HG02970 (cell line): ENCODE data around the gene PNPLA2.
A peak's percentile ranks its signal among the peaks of the same experiment; 100 is the strongest.

ENCODE experiments used
- ATAC-seq: cut with Tn5 transposase; IDR thresholded peaks from one replicate; pipeline ENCODE4 v1.9.1; 2021; ENCODE audit warnings: mild to moderate bottlenecking, moderate library complexity, moderate number of reproducible peaks; ENCODE audit not compliant: unreplicated experiment, low FRiP score

PNPLA2 gene, protein sequence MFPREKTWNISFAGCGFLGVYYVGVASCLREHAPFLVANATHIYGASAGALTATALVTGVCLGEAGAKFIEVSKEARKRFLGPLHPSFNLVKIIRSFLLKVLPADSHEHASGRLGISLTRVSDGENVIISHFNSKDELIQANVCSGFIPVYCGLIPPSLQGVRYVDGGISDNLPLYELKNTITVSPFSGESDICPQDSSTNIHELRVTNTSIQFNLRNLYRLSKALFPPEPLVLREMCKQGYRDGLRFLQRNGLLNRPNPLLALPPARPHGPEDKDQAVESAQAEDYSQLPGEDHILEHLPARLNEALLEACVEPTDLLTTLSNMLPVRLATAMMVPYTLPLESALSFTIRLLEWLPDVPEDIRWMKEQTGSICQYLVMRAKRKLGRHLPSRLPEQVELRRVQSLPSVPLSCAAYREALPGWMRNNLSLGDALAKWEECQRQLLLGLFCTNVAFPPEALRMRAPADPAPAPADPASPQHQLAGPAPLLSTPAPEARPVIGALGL

DNA sequence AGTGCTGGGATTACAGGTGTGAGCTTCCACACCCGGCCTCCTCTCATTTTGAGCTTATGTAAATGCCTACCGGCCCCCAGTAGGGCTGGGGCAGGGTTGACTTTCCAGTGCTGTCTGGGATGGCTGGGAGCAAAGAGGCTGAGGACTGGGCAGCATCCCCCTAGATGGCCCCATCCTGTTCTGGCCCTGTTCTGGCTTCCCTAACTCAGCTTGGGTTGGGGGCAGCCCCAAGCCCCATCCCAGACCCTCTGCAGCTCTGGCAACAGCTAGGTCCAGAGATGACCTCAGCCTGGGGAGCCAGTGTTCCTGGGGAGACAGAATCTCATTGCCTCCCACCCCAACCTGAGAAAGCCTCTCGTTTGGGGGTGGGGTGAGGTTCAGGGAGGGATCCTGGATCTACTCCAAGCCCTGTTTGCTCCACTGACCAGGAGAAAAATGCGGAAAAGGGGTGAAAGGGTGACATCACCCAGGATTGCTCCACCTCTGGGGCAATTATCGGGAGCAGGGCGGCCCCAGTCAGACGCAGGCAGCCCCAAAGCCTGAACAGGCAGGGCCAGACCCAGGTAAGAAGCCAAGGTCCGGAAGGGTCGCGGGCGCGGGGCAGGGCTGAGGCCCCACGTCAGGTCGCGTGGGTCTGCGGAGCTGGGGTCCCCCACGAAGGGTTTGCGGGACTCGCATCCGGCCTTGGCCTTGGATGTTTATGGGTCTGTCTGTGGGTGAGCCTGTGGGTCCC, at the start of gene PNPLA2:
TSS of gene PNPLA2 (plus strand) at position 519 of the 733 bp plus-strand sequence. CDS start 805 bp downstream, outside the sequence.
- no peak for ATAC-seq

DNA sequence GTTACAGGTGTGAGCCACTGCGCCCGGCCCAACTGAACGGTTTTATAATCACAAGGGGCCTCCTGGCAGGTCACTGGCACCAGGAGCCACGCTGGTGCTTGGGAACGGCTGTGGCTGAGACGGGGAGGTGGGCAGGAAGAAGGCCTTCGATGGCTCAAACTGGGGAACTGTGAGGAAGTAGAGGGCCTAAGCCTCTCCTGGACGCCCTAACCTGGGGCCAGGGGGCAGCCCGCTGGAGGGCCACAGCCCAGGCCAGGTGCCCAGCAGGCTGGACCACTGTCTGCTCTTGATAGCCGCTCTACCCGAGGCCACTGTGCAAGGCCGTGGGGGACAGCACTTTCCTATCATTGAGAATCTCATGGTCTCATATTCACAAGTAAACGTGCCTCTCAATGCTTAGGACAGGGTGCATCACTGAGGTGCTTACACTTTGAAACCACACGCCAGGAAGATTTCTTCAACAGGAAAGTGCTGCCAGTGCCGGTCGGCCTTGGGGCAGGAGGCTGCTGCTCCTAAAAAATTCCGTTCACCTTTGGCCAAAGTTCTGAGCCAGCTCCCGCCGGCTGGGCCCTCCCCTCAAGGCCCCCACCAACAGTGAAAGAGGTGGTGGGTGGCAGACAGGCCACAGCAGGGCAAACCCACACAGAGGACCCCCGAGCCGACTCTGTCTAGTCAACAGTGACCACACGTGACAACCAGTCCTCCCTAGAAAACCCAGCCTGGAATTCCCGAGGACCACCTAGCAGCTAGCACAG, 48.6 kb upstream of the PNPLA2 start:
- ATAC-seq, result no peak

DNA sequence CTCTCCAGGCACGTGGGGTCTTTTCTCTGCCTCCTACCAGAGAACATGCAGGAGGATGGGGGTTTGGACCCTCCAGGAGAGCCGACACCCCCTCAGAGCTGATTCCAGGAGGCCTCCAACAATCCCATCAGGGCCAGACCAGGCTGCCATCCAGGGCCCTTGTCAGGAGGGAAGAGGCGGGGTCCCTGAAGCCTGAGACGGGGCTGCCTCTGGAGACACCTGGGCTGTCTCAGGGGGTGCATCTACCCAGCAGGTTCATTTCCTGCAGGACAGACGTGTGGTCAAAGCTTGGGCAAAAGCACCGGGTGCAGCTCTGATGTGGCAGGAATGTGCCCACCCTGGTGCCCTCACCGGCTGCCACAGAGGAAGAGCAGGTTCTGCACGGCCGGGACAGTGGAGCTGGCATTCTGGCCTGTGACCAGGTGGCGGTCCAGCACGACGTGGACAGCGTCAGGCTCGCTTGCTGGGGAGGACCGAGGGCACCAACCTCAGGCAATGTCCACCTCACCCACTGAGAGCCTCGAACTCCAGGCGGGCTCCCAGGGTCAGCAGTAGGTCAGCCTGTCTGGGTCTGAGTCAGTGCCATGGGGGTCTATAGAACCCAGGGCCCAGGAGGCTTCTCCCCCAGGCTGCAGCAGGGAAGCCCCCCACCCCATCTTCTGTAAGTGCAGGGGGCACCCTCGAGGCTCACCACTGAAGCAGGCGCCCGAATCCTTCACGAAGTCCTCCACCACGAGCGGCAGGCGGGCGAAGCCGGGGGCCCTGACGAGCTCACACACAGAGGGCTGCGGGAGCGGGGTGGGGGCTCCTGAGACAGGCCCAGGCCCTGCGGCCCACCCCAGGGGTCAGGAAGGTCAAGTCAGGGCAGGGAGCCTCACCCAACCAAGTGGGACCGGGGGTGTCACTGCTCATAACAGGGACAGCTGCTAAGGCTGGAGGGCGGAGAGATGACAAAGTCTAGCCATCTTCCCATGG, 47.8 kb upstream of the PNPLA2 start:
- no peak for ATAC-seq

DNA sequence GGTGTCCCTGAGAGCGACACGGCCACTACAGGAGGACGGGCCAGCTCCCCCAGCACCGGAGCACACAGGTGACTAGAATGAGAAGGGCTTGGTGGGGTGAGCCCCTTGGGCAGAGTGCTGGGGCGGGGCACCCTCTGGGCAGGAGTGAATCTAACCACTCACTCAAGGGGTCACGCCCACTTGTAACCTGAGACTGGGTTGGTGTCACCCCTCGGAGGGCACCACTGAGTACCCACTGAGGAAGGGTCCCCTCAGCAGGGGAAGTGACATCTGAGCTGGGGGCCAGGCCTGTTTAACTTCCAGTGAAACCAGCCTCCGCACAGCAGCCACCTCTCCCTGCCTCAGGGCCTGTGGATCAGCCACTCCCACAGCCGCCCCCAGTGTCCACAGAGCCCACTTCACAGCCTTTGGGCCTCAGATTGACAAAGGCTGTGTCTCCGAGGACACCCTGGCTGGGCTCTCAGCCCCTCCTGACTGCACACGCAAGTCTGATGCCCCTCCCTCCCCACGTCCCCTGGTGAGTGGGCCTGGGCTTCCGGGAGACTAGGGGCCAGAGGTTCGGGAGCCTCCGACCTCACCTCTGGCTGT, 47.0 kb upstream of the PNPLA2 start:
- no peak for ATAC-seq

DNA sequence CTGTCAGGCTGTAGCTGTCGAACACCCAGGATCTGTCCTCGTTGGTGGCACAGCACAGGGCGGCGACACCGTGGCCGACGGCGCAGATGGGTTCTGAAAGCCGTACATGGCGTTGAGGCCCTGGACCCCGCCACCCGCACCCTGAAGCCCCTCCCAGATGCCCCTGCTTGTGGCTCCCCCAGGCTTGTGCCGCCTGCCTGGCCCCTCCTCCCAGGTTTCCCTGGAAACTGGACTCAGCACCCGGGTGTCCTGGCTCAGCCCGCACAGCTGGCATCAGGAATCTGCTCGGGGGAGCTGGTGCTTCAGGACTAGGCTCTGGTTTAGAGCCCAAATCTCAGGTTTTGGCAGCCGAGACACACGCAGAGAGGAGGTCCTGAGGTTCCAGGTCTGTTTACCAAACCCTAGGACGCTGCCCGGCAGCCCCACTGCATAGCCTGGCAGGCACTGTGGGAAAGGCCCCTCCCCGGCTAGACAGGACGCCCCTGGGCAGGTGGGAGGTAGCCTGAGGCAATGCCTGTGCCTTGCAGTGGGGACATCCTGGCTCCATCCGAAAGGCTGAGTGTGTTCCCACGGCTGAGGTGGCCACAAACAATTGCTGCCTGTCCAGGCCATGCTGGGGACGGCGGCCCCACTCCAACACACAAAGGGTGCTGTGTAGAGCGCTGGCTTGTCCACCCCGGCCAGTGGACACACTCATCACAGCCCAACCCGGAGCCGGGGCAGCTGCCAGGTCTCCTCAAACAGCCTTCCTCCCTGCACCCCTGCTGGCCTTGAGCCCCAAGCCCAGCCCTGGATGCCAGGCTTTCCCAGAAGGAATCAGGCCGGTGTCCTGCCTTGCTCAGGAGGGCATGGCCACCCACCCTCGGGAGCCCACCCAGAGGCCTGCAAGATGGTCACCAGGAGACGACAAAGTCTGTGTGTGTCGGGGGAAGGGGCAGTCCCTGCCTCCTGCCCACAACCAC, 46.0 kb upstream of the PNPLA2 start:
- ATAC-seq, result no peak

DNA sequence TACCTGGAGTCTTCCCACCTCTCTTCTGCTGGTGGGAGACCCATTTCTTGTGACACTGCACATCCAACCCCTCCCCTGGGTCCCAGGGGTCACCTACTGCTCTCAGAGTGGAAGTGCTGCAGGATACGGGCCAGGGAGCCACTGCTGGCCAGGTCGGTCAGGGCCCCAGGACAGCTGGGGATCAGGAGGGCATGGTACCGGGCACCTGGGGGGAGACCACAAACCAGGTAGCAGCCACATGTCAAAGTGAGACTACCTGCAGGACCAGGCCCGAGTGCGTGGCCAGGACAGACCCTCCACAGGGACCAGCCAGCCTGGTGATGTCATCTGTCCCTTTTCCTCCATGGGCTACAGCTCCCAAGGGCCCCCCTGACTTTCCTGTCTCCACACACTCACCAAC, 45.3 kb upstream of the PNPLA2 start:
- ATAC-seq, result no peak

DNA sequence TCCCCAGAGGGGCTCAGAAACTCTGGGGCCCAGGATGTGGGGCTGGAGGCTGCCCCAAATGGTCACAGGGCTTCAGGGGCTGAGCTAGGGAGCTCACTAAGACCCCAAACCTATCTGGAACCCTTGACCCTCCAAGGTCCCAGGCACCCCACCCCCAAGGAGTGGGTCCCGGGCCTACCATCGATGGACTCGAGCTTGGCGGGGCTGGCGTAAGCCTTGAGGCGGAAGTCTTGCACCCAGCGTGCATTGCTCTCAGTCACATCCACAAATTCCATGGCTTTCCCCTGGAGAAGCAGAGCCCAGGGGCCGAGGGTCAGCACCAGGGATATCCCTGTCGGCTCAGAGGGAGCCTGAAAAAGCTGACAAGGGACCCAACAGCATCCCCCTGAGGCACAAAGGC, 44.9 kb upstream of the PNPLA2 start:
- ATAC-seq, result no peak

DNA sequence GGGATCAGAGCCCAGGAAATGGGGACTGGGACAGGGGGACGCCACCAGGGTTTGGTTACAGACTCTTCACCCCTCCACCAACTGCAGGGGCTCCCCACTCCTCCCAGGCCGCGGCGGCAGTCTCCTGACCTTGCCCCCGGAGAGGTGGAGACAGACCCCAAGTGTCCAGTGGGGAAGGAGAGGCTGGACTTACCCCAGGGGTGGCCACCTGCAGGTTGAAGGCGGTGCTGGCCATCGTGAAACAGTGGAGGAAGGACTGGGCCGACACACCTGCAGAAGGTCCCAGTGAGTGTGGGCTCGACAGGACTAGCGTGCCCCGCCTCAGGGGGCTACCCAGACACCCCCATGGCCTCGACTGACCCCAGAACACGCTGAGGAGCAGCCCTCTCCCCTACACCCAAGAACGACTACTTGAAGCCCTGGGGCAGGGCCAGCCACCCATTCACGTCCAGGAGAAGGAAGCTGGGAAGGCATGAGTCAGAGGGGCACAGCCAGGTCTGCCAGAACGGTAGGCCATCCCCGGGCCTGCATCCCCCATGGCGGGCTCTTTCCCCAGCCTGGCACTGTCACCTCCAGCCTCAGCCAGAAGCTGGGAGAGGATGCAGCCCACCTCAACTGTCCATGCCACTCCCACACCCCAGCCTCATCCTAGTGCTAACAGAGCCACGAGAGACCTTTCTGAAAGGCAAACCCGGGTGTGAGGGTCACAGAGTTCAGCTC, 43.7 kb upstream of the PNPLA2 start:
- no peak for ATAC-seq

DNA sequence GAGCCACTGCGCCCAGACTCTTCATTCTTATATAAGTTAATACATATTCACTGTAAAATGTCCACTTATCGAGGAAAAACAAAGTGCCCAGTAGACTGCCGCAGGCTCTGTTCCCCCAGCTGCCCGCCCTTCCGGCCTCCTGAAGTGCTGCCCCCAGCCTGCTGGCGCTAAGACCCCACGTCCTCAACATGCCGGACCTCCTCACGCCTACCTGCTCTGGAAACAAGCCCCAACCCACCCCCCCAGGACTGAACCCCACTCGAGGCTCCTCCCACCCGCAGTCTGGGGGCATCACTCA, 42.5 kb upstream of the PNPLA2 start:
- no peak for ATAC-seq

DNA sequence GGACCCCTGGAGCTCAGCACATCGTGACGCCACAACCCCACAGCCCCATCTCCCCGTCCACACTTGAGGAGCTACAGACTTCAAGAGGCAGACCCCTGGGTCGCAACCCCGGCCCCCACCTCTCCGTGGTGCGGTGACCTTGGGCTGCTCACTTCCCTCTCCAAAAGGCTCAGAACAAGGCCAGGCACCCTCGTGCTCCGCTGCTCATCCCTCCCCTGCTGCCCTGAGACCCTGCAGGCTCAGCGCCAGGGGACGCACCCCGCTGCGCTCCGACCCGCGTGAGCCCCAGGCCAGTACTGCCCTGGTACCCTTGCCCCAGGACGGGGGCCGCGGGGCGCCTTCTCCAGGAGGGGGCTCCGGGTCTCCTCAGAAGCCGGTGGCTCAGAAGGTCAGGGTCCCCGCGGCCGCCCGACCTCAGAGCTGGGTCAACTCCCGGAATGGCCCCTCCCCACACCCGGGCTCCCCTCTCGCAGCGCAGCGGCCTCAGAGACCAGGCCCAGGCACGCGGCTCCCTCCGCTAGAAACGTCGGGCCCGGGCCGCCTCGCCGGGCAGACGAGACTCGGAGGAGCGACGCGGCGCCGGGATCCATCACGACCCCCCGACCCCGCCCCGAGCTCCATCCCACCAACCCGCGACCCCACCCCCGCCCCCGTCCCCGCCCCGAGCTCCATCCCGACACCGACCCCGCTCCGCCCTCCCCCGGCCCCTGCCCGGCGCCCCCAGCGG, 42.0 kb upstream of the PNPLA2 start:
- ATAC-seq, result peak; percentile 29

DNA sequence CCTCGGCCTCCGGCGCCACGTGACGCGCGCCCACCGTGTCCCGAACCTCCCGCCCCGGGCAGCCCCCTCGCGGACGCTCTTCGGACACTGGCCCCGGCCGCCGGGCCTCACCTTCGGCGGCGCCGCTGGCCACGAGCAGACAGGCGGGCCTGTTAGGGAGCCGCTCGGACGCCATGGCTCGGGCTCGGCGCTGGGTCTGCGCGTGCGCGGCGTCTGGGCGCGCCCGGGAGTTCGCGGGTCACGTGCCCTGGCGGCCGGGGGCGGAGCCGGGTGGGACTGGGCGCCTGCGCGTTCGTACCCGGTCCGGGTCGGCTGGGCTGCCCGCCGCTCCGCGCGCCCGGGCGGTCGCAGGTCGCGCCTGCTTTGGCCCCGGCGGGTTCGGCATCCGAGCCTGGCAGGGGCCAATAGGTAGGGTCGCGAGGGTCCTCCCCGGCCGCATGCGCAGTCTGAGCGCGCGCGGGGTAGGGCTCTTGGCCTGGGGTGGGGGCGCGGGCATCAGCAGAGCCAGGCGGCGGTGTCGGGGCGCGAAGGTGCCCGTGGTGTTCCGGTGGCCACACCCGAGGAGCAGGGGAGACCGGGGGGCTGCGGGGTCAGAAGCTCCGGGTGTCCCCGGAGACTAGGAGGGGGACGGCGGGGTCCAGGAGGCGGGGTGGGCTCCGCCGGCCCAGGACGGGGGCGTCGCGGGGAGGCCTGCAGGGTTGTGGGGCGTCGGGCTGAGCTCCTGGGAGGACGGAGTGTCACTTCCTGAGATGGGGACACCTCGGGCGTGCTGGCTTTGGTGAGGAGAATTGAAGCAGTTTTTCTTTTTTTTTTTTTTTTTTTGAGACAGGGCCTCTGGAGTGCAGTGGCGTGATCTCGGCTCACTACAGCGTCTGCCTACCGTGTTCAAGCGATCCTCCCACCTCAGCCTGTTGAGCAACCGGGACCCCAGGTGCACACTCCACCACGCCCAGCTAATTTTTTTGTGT, 41.1 kb upstream of the PNPLA2 start, which contains the start of gene GATD1:
TSS of gene GATD1 (minus strand) at position 200 of the 968 bp plus-strand sequence. CDS start at position 175, 25 bp downstream.
- ATAC-seq, result peak; percentile 76

DNA sequence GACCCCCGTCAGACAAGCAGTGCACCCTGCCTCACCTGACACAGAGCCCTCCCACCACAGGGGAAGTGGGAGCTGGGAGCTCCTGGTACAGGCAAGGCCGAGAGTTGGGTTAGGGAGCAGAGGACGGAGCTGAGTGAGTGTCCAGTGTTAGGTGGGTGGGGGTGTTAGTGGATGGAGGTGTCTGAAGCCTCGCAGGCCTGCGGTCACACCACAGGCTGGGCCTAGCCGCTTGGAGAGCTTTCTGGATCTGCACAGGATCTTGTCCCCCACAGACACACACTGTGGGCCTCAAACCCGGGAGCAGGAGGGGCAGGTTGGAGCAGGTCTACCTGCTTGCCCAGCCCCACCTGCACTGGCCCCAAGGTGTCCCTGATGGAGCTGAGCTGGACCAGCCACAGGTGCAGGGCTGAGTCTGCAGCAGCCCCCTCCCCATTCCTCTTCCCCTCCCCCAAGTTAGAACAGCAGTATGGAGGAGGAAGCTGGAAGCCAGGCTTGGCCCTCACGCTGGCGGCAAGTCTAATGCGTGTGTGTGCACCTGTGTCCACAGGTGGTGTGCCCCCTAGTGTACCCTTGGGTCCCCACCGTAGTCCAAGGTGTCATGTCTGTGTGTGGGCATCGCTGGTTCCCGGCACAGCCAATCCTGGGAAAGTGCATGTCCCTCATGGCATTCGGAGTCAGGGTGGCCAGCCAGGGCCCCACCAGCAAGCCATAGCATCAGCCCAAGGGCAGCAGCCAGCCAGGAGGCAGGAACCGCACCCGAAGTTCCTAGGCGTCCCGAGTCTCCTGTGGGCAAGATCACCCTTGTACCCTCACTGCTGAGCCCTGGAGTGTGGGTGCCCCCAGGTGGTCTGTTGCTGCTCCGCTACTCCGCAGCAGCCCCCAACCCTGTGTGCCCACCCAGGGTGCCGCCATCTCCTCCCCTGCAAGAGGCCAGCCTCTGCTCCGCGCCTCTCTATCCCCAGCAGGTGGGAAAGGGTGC, 39.4 kb upstream of the PNPLA2 start:
- ATAC-seq, result no peak

DNA sequence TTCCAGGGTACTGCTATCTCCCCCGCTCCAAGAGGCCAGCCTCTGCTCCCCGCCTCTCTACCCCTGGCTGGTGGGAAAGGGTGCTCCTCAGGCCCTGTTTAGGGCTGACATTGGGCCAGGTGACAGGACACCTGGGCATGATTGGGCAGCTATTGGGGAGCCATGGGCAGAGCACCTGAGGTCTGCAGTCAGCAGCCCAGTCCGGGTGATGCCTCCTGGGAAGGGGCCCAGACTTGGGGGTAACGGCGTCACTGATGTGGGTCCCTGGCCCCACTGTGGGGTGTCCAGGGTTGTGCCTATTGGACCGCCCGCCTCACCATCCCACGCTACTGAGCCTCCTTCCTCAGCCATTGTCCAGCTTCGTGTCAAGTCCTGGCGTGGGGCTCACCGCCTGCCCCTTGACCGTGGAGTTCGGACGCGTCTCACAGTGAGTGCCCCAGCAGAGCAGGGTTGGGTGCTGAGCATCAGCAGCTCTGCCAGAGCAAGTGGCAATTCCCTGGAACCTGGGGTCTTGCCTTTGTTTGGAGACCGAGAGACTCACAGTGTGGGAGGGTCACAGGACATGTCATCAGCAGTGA, 38.7 kb upstream of the PNPLA2 start:
- no peak for ATAC-seq
